Raji (cell line): ENCODE results near the gene ELAC2.

Source experiments
- POLR2A ChIP-seq: IDR thresholded peaks from 2 replicates; pipeline ENCODE4 v1.6.1; 2011; ENCODE audit warnings: low read depth, low read length, control low read depth; ENCODE audit not compliant: insufficient read depth

Gene ELAC2

DNA sequence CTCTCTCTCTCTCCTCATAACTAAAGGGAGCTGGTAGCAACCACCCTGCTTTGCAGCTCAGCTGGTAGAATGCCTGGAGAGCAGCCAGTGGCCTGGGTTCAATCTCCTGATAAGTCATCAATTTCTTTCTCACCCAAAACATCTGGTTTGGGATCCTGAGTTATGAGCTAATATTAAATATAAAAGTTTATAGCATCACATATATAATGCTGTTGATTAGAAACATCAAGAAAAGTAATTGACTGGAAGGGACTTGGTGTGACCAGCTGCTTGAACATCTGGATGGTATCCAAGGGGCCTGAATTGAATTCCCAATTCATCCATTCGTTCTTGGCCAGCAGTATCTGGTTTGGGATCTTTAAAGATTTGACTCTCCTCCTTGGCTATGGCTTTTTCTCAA, 12.2 kb upstream of the ELAC2 start:
- no peak for TF ChIP-seq POLR2A

DNA sequence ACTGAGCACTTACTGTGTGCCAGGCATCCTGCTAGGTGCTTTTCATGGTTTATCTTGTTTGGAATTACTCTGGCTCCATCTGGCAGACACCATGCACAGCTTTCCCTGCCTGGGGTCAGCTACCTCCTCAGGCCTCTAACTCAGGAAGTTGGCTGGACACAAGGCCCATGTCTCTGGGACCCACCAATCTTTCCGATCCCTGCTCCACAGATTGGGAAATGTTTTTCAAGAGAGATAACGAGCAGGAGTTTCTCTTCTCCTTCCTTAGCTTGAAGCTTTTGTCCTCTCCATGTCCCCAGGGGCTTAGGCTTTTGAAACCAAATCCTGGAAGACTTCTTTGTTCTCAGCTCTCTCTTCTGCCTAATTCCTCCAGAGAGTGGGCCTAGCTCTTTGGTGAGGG, 11.5 kb upstream of the ELAC2 start:
- no peak for TF ChIP-seq POLR2A

DNA sequence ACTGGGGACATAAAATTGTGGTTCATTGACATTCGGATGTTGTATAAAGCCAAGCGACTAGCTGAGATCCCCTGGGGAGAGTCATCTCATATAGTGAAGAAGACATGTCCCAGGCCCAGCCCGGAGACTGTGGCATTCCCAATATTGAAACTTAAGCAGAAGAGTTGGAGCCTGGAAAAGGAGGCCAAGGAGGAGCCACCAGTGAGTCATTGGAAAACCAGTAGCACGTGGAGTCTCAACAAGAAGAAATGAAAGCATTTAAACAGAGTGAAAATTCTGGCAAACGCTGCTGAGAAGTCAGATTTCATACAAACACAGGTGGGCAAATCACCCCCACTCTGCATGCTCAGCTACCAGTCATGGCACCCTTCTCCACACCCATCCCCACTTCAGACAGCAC, 9.4 kb upstream of the ELAC2 start:
- no peak for TF ChIP-seq POLR2A

DNA sequence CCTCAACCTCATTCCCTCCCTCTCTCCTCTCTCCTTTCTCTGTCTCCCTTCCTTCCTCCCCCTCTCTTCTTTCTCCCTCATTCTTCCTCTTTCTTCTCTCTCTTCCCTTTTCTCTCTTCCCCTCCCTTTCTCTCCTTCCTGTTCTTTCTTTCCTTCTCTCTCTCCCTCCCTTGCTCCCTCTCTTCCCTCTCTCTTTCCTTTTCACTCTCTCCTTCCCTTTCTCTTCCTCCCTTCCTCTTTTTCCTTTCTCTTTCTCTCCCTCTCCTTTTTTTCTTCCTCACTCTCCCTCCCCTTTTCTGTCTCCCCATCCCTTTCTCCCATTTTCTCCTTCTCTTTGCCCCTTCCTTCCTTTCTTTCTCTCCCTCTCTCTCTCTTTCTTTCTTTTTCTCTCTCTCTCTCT, 7.9 kb upstream of the ELAC2 start:
- TF ChIP-seq POLR2A: no peak

DNA sequence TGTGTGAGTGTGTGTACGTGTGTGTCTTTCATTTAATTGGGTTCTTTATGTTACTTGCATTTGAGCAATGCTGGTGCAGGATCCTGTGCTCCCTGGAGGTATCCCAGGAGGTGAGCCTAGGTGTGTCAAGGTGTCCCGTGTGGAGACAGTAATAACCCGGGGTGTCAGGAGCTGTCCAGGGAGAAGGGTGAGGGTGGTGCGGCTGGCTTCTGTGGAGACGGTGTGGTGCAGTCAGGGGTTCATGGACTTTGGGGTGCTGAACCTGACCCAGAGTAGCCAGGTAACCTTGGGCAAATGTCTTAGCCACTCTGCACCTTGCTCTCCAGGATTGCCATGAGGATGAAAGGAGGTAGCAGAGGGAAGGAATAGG, 7.4 kb upstream of the ELAC2 start:
- TF ChIP-seq POLR2A: no peak

DNA sequence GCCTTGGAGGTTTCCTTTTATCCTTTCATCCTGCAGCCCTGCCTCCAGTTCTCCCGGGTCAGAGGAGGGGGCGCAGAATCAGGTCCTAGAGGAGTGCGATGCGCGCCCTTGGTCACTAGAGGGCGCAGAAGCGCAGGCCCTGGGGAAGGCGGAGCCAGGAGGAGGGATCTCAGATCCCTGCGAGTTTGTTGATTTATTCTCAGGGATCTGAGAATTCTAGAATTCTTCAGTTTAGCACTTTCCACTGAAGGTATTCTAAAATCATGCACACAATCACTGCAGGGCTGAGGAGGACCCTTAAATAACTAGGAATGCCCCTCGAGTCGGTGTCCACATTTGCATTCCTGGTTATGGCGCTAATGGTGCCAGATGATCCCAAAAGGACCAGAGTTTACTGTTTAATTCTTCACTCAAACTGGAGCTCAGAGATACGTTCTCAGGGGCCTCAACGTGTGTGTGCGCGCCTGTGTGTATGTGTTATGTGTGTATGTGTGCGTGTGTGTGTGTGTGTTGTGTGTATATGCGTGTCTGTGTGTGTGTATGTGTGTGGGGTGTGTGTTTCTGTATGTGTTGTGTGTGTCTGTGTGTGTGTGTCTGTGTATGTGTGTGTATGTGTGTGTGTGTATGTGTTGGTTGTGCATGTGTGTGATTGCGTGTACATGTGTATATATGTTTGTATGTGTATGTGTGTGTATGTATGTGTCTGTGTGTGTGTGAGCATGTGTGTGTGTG, 6.9 kb upstream of the ELAC2 start:
- no peak for TF ChIP-seq POLR2A

DNA sequence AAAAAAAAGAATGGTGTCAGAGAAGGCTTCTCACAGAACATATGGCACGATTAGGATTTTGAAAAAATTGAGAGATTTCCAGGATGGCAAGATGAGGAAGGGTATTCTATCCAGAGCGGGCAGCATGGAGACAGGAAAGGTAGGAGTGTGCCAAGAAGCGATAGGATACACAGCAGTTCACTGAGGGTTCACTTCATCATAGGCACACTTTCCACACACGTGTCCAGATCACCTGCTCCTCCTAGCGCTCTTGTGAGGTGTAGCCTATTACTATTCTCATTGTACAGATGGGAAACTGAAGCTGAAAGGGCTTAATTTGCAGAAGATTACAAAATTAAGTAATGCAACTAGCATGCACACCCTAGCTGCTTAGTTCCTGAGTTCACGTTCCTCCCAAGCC, 6.2 kb upstream of the ELAC2 start:
- no peak for TF ChIP-seq POLR2A

DNA sequence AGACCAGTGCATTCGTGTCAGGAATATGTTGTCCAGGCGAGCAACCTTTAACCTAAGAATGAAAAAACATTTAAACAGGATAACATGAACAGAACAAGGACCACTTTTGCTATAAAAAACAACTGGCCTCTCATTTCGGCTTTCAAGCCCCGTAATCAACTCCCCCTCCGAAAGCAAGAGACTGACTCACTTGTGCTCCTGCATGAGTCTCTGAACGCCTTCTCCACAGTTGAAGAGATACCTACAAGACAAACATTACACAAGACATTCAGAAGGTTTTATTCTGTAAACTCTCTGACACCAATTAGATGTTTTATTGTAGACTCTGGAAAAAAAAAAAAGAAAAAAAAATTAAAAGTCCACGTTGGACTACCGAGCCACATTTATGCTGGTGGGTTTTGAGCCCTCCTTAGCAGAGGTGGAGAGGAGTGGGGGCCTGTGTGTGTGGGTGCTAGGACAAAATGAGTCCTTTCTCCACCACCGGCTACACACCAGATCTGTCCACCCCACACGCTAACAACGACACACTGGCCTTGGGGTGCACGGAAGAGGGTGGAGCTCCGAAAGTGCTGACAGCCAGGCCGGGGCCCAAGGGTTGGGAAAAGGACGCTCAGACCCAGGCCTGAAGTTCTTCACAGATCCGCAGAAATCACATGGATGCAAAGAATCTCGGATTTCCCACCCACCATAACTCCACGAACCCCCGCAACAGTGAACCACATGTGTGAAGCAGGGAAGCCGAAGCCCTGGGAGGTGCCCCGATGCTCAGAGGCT, 759 bp downstream of the ELAC2 start:
- TF ChIP-seq POLR2A: no peak; the same call in 1 of the 2 replicates

DNA sequence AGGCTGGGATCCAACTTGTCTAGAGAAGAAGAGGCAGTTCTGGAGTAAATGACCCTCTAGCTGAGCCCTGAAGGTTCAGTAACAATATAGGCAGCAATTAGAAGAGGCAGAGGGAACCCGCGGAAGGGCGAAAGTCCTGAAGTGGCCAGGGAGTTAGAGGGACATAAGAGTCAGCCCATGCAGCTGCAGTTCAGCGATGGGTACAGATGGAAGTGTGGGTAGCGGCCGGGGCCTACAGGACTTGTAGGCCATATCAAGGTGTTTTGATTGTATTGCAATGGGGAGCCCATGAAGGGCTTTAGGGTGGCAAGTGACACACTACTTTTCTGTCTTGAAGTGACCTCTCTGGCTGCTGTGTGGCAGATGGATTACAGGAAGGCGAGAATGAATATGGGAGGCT, 3.0 kb downstream of the ELAC2 start:
- TF ChIP-seq POLR2A: no peak

DNA sequence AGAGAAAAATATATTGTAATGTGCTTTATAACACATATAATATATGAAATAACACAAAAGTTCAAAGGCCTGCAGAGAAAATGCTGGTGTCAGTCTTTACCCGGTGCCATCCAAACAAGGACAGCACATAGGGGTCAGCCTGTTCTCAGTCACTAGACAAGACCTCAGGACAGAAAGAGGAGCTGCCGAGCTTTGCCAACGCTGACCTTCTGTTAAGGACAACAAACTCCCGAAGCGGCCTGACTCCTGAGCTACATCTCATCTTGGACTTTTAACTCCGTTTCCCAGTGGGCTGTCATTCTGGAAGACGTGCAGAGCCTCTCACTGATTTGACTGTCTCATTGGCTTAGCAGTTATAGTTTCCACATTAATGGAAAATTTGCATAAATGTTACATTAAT, 6.9 kb downstream of the ELAC2 start:
- no peak for TF ChIP-seq POLR2A

DNA sequence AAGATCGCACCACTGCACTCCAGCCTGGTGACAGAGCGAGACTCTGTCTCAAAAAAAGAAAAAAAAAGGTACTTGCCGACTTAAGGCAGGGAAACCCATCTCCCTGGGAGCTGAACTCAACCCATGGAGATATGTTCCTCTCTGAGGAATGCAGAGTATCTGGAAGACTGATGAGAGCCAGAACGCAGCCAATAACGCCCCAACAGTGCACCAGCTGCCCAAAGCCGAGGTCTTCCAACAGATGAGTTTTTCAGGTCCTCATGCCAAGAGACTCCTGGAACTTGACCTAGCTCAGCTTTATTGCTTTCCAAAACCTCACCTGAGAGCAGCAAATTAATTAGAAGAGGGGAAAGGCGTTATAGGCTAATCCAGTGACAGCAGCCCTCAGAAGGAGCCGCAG, 9.4 kb downstream of the ELAC2 start:
- no peak for TF ChIP-seq POLR2A

DNA sequence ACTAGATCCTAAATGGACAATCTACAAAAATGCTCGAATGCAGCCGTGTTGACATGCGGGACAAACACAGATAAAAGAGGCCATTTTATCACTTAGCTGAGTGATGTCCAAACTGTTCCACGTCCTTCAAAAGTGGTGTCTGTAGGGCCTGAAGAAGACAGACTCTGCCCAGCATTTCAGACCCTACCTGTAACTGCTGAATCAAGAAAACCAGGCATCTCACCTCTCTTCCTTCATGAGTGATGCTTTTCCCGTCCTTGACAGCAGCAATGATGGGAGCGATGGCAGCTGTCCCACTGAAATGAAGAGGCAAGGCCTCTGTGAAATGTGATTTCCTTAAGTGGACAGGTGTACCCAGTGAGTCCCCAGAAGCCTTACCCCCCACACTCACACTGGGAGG, 12.3 kb downstream of the ELAC2 start:
- no peak for TF ChIP-seq POLR2A

DNA sequence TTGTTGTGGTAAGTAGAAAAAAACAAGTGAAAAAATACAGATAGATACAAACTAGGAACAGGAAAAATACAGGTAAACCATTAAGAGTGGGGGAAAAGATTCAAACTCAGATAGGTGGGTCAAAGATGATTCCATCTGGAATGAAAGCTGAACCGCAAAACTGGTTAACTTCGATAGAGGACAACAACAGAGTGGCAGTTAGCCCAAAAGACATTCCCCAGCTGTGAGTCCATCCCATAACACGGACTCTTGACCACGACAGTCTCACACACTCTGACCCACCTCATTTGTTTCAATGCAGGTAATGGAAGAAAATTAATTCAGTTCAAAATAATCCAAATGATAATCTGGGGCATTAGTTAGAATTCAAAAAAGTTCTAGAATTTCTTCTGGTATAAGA, 13.5 kb downstream of the ELAC2 start:
- TF ChIP-seq POLR2A: no peak

DNA sequence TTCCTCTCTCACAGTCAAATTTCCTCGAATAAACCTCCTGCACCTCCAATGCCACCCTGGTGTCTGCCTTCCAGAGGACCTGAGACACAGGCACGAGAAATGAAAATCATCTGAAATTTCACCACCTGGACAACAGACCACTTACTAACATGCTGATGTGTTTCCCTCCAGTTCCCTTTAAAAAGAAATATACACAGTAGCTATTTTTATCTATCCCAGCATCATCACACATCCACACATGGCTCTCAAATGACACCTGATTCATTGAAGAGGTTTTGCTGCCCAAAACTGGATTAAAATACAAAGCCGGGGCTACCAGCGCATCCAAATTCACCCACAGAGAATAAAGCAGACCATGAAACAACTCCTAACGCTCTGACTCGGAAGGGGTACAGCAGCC, 13.9 kb downstream of the ELAC2 start:
- TF ChIP-seq POLR2A: no peak

DNA sequence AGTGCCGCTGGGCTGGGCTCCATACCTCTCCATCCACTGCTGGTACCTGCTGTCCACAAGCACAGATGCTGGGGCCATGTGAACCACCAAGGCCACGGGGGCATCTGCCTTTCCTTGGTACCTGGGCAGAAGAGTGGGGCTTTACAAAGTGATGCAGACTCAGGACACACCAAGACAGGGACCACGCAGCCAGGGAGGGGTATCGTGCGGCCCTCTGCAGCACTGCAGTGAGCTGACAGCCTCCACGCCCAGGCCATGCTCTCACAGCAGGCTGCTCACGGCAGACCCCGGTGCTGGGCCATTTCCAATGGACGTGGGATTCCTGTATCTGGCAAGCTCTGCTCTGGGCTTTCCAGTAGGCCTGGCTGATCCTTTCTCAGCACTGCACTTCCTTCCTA, 14.4 kb downstream of the ELAC2 start:
- TF ChIP-seq POLR2A: no peak

DNA sequence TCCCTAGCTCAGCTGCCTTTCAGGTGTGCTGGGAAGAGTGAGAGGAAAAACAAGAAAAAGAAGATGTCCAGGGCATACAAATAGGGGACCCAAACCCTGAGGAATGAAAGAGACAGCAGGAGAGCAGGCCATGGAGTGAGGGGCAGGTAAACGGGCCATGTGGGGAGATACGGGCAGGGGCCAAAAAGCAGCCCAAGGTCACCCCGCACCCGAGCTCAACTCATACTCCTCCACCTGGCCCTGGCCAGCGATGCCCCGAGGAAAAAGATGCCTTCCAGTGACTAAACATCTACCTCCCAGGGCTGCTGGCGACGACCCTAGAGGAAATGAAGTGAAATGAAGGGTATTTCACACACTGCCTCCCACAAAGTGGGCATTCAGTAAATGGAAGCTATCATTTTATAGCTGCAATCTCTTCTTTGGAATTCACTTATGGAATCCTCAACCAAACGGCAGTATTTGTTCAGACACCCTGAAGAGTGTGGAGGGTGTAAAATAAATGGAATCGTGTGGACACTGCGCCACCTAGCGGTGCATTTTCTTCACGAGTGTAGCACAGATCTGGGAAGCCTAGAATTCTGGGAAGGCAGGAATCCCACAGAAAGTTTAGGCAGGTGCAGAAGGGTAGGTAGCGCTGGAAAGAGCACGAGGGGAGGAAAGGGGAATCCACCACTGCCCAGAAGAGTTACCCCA, 14.9 kb downstream of the ELAC2 start:
- TF ChIP-seq POLR2A: no peak

DNA sequence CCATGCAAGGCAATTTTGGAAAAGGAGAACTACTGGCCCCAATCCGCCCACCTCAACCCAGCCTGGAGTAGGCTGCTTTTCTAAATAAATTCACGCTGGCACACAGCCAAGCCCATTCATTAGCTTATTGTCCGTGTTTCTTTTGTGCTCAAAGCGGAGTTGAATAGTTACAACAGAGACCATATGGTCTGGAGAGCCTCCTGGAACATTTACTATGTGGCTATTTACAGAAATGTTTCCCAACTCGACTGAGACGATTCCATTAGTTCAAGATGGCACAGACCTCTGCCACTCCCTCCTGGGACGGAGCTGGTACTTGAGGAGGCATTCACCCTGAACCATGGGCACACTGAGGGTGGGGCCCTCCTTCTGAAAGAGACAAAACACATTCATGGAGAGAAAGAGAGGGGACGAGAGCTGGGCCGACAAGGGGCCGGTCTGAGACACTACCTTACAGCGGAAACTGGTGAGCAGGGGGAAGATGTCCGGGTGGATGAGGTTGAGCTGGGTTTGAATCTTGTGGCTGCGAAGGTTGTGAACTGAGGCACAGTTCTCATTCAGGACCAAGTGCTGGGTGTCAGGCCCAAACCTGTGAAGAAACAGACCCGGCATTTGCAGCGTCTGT, 15.7 kb downstream of the ELAC2 start:
- no peak for TF ChIP-seq POLR2A
